Right lobe of liver (tissue), 6 donors: ENCODE results near the gene TNFRSF8. TPM values are rescaled to one million over a fixed set of nuclear protein-coding genes. Genes with fewer than 3 reads are reported as not detected.
"Not testable (repeated sequence)": the region's sequence is repeated elsewhere in the genome, so short reads cannot be mapped to it uniquely, and the experiment has no call there.

Source experiments
- ATAC-seq, 4 donors: fragments of 200-7000 bp; cut with Tn5 transposase; one replicate each; pipeline ENCODE4 v1.9.1; 2020; ENCODE audit warnings: mild to moderate bottlenecking in 4 of 4, moderate library complexity in 4 of 4
- DNase-seq, 3 donors: peaks; one replicate each; pipeline ENCODE4 v3.0.0-alpha.2; 2020
- H3K27ac ChIP-seq, 3 donors: fragments of 200-600 bp; one replicate each; pipeline ENCODE4 v1.8.0; 2022
- H3K27me3 ChIP-seq, 2 donors: fragments of 200-600 bp; one replicate each; pipeline ENCODE4 v1.8.0; 2022
- H3K36me3 ChIP-seq, 4 donors: fragments of 200-600 bp; sonication (generic) in 1 of 4; one replicate each; pipeline versions ENCODE4 v1.5.1 to v1.8.0; 2017 to 2022; ENCODE audit warnings: control low read depth in 1 of 4
- H3K4me1 ChIP-seq, 4 donors: fragments of 200-600 bp; sonication (generic) in 1 of 4; one replicate each; pipeline versions ENCODE4 v1.5.1 to v1.8.0; 2017 to 2022; ENCODE audit warnings: control low read depth in 1 of 4
- H3K4me3 ChIP-seq, 3 donors: fragments of 200-600 bp; one replicate each; pipeline ENCODE4 v1.8.0; 2022
- H3K9me3 ChIP-seq, 4 donors: fragments of 200-600 bp; sonication (generic) in 1 of 4; one replicate each; pipeline versions ENCODE4 v1.5.1 to v1.8.0; 2017 to 2022; ENCODE audit warnings: control low read depth in 1 of 4
- POLR2A ChIP-seq: fragments of 450-650 bp; IDR thresholded peaks from one replicate; pipeline ENCODE4 v1.6.1; 2017; ENCODE audit warnings: antibody characterized with exemption, mild to moderate bottlenecking
- WGBS: methylation state at CpG from one replicate; pipeline ENCODE4 v1.1.6; 2018; ENCODE audit warnings: low coverage, low lambda C conversion rate; ENCODE audit not compliant: insufficient coverage; ENCODE audit errors: missing lambda C conversion rate; 5-methylcytosine and 5-hydroxymethylcytosine counted together
- intact Hi-C, 2 donors: fragments of 100-400 bp; cut with DNase I; formaldehyde crosslinking; loops; one replicate each; pipeline versions ENCODE4 v1.11.2 to v1.14.1; 2022
- total RNA-seq, 6 experiments: library from RNA; depleted of rRNA in 2 of 6; stranded (reverse); fragments of >200 nt in 2 of 6; fragmentation: NEBNext Ultra II Directional in 3 of 6; extraction: Animal tissue kit (Norgen Biotek cat#: 25700) in 3 of 6; gene quantifications; one replicate each; pipeline versions ENCODE4 v1.1.0 to v1.2.4, GENCODE V29; 2016 to 2023
- TF ChIP-seq, protein P1 (sequence below), 4 donors: fragments of 200-600 bp in 3 of 4; fragments of 450-650 bp in 1 of 4; IDR thresholded peaks; one replicate each; pipeline versions ENCODE4 v1.5.1 to v1.8.0; 2016 to 2022; ENCODE audit warnings: antibody characterized with exemption in 4 of 4, mild to moderate bottlenecking in 2 of 4
- donor health status: DM: no; HTN: yes; CAD: no.
- donor health status: DM: no; HTN: no; CAD: no.
- donor health status: DM: no; HTN: no; CAD: no.
- donor health status: DM: no; HTN: yes; CAD: no.
- donor health status: DM: no; HTN: yes; CAD: no.

The TNFRSF8 gene
- total RNA-seq, 6 experiments from 2014 or later: 0.12 to 0.29 (median 0.19) TPM; not detected in 1

DNA sequence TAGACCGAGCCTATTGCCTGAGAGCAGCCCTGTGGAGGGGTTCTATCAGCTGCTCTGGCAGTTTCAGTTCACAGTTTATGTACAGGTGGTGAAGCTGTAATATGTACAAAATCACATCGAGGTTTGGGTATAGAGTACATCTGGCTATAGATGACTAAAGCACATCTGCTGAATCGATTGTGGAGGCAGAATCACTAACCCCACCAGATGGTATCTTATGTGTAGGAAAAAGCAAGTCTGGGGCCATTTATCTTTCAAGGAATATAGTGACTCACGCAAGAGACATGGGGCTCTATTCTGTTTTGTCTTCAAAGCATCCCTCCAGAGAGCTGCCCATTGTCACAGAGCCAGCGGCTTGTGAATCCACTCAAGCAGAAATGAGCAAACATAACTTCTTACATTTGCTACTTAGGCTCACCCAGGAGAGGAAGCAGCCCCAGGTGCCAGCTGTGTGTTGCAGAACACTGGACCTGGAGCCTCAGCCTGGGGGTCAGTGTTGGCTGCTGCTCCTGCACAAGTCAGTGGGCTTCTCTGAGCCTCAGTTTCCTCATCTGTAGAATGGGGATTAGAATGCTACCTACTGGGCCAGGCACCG lies 22.5 kb upstream of the TNFRSF8 start:
- no peak for DNase-seq
- Histone ChIP-seq H3K4me1 (no peaks in the 10 kb centered on the region), H3K36me3 (no peaks in the 10 kb centered on the region), H3K27me3 (no peaks in the 10 kb centered on the region), H3K9me3 (no peaks in the 10 kb centered on the region), H3K4me3 (no peak overlapping the region), H3K27ac (no peak overlapping the region)
- intact Hi-C loops: no loop called here
- WGBS: 69% methylated on average over 6 of the region's 6 CpGs
- TF ChIP-seq POLR2A: no peak
- TF ChIP-seq, protein P1, sequence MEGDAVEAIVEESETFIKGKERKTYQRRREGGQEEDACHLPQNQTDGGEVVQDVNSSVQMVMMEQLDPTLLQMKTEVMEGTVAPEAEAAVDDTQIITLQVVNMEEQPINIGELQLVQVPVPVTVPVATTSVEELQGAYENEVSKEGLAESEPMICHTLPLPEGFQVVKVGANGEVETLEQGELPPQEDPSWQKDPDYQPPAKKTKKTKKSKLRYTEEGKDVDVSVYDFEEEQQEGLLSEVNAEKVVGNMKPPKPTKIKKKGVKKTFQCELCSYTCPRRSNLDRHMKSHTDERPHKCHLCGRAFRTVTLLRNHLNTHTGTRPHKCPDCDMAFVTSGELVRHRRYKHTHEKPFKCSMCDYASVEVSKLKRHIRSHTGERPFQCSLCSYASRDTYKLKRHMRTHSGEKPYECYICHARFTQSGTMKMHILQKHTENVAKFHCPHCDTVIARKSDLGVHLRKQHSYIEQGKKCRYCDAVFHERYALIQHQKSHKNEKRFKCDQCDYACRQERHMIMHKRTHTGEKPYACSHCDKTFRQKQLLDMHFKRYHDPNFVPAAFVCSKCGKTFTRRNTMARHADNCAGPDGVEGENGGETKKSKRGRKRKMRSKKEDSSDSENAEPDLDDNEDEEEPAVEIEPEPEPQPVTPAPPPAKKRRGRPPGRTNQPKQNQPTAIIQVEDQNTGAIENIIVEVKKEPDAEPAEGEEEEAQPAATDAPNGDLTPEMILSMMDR (IDR thresholded peaks at IDR 0.05): no peak
- no peak for ATAC-seq

DNA sequence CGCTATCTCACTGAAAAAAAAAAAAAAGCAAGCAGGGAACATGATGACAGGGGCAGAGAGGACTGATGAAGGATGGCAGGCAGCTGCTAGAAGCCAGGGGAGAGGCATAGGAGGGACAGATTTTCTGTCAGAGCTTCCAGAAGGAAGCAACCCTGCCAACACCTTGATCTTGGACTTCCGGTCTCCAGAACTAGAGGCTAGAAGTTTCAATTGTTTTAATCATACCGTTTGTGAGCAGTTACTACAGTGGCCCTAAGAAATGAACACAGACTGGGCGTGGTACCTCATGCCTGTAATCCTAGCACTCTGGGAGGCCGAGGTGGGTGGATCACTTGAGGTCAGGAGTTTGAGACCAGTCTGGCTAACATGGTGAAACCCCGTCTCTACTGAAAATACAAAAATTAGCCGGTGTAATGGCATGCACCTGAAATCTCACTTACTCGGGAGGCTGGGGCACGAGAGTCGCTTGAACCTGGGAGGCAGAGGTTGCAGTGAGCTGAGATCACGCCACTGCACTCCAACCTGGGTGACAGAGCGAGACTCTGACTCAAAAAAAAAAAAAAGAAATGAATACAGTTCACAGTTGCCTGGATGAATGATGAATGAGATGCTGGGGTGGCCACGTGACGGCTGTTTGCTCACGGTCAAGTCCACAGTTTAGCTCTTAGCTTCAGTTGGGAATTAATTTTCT lies 18.8 kb upstream of the TNFRSF8 start:
- DNase-seq, H3K27me3 ChIP-seq, H3K9me3 ChIP-seq, H3K4me1 ChIP-seq, H3K27ac ChIP-seq, H3K4me3 ChIP-seq, H3K36me3 ChIP-seq, ATAC-seq, intact Hi-C loops: not testable (repeated sequence)
- 83% methylated on average over 11 of the region's 15 CpGs for WGBS

DNA sequence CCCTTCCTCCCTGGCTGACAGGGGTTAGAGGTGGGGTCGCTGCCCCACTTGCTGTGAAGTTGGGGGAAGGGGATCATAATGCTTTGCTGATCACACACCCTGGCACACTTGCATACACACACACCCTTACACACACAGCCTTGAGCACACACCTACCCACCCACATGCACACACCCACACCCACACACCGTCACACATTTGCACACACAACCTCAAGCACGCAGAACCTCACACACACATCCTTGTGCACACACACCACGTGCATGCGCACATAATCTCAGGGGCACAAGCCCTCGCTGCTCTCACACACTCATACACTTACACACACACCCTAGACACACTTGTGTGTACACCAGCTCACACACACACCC lies 16.4 kb upstream of the TNFRSF8 start:
- Histone ChIP-seq H3K9me3 (no peaks in the 10 kb centered on the region), H3K27ac (no peak overlapping the region), H3K27me3 (no peaks in the 10 kb centered on the region), H3K4me1 (no peaks in the 10 kb centered on the region), H3K36me3 (no peaks in the 10 kb centered on the region), H3K4me3 (no peak overlapping the region)
- intact Hi-C loops: no loop called here
- DNase-seq (no peak), ATAC-seq (peak in 1 of 4 donors; percentile 12)
- TF ChIP-seq, protein P1 (IDR thresholded peaks at IDR 0.05): no peak
- TF ChIP-seq POLR2A: no peak
- 70% methylated on average over 2 of the region's 6 CpGs for WGBS

DNA sequence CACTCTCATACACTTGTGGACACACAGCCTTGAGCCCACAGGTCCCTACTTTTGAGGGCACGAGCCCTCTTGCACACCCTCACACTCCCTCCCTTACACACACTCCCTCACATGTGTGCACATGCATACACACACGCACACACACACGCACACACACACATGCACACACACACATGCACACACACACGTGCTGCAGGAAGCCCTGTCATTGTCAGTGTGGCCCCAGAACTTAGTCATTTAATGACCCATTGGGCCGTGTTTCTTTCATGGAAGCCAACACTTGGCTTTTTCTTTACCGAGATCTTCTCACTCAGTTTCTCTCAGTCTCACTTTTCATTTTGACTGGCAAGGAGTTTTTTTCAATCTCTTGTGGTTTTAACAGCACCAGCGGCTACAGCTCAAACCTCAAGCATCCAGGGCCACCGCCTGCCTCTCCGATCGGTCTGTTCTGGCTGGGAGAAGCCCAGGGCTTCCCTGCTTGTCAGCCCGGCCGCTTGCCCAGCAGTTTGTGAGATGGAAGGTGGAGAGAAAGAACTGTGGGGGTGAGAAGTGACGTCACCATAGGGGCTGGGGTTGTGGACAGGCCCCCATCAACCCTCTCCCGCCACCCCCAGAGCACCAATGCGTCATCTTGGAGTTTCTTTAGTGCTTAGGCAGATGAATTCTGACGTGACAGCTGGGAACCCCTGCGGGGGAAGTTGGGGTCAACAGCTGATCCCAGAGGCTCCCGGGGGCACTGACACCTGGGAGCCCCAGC lies 15.8 kb upstream of the TNFRSF8 start:
- Histone ChIP-seq H3K27me3 (no peaks in the 10 kb centered on the region), H3K9me3 (no peaks in the 10 kb centered on the region), H3K36me3 (no peaks in the 10 kb centered on the region), H3K4me1 (no peaks in the 10 kb centered on the region), H3K4me3 (no peak overlapping the region), H3K27ac (no peak overlapping the region)
- ATAC-seq (no peak), DNase-seq (no peak)
- intact Hi-C loops: no loop called here
- TF ChIP-seq POLR2A: no peak
- TF ChIP-seq, protein P1 (IDR thresholded peaks at IDR 0.05): no peak
- WGBS: 45% methylated on average over 15 of the region's 18 CpGs

DNA sequence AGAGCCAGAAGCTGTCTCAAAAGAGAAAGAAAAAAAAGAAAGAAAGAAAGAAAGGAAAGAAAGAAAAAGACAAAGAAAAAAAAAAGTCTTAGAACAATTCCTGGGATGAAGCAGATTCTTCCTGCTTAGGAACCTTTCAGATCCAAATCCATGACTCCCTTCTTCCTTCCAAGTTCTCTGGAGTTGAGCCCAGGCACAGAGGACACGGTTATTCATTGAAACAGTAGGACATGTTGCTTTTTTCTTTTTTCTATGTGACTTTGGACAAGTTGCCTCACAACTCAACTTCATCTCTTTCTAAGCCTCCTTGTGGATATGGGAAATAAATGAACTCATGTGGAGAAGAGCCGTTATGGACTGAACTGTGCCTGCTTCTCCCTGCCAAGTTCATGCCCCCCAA lies 14.7 kb upstream of the TNFRSF8 start:
- no peaks in the 10 kb centered on the region for H3K4me1 ChIP-seq
- DNase-seq (no peak), ATAC-seq (no peak)
- no peak for TF ChIP-seq POLR2A
- TF ChIP-seq, protein P1 (IDR thresholded peaks at IDR 0.05): no peak
- no peaks in the 10 kb centered on the region for H3K27me3 ChIP-seq
- intact Hi-C loops: no loop called here
- H3K4me3 ChIP-seq: no peak overlapping the region
- 38% methylated on average over 2 of the region's 2 CpGs for WGBS
- no peak overlapping the region for H3K27ac ChIP-seq
- no peaks in the 10 kb centered on the region for H3K36me3 ChIP-seq
- no peaks in the 10 kb centered on the region for H3K9me3 ChIP-seq
